ENCODE results near the gene DNAI7.

Gene DNAI7

GRCh38 chr12:25107920-25108319 is 87.0 kb downstream of the DNAI7 start:
- no peak overlapping the region for H3K4me3 ChIP-seq (ENCODE audit: low read length)
- DNase-seq (ENCODE audit: low read depth) = no peak
- no peak for TF ChIP-seq CTCF (conservative IDR thresholded peaks at IDR 0.05; ENCODE audit: low read depth, low read length)

GRCh38 chr12:25106818-25107217 is 88.1 kb downstream of the DNAI7 start:
- DNase-seq (ENCODE audit: low read depth) = no peak
- no peak for TF ChIP-seq CTCF (conservative IDR thresholded peaks at IDR 0.05; ENCODE audit: low read depth, low read length)
- H3K4me3 ChIP-seq (ENCODE audit: low read length) = no peak overlapping the region

GRCh38 chr12:25102402-25102801 is 92.6 kb downstream of the DNAI7 start:
- H3K4me3 ChIP-seq (ENCODE audit: low read length) = no peak overlapping the region
- no peak for TF ChIP-seq CTCF (conservative IDR thresholded peaks at IDR 0.05; ENCODE audit: low read depth, low read length)
- DNase-seq (ENCODE audit: low read depth) = no peak

- TF ChIP-seq CTCF (conservative IDR thresholded peaks at IDR 0.05; ENCODE audit: low read depth, low read length) = no peak
- no peak for DNase-seq (ENCODE audit: low read depth)
Observed at GRCh38 chr12:25101092-25101445, 93.9 kb downstream of the DNAI7 start.

GRCh38 chr12:25100194-25101091 is 94.5 kb downstream of the DNAI7 start:
- no peak for TF ChIP-seq CTCF (conservative IDR thresholded peaks at IDR 0.05; ENCODE audit: low read depth, low read length)
- DNase-seq (ENCODE audit: low read depth) = no peak
- H3K4me3 ChIP-seq (ENCODE audit: low read length) = no peak overlapping the region

More at GRCh38 chr12:25101092-25101445, 93.9 kb downstream of the DNAI7 start:
- H3K4me3 ChIP-seq (ENCODE audit: low read length) = no peak overlapping the region

- DNase-seq (ENCODE audit: low read depth) = no peak
- no peak overlapping the region for H3K4me3 ChIP-seq (ENCODE audit: low read length)
- TF ChIP-seq CTCF (conservative IDR thresholded peaks at IDR 0.05; ENCODE audit: low read depth, low read length) = no peak
Observed at GRCh38 chr12:25099010-25099409, 96.0 kb downstream of the DNAI7 start.

- no peak overlapping the region for H3K4me3 ChIP-seq (ENCODE audit: low read length)
- no peak for DNase-seq (ENCODE audit: low read depth)
- TF ChIP-seq CTCF (conservative IDR thresholded peaks at IDR 0.05; ENCODE audit: low read depth, low read length) = no peak
Observed at GRCh38 chr12:25089738-25090137, 105.2 kb downstream of the DNAI7 start.
